HepG2 (cell line): ENCODE data around the gene FNDC3B. TPM values are rescaled to one million over a fixed set of nuclear protein-coding genes. Genes with fewer than 3 reads are reported as not detected.

Source experiments
- ARID5B ChIP-seq: IDR thresholded peaks from 2 replicates; pipeline ENCODE4 v1.4.0; 2020; ENCODE audit warnings: mild to moderate bottlenecking, missing genetic modification reagents
- NR2F1 ChIP-seq, 2 experiments: fragments of 450-650 bp in 1 of 2; formaldehyde crosslinking in 1 of 2; IDR thresholded peaks; 2 replicates each; pipeline versions ENCODE4 v1.5.0 to v1.6.1; 2016 to 2020; ENCODE audit warnings: mild to moderate bottlenecking in 1 of 2, missing compliant biosample characterization in 1 of 2, missing genetic modification reagents in 1 of 2, moderate library complexity in 1 of 2
- REST ChIP-seq, 2 experiments: IDR thresholded peaks; 2 replicates each; pipeline ENCODE4 v1.6.1; 2011 to 2012; ENCODE audit warnings: low read length in 2 of 2, borderline replicate concordance in 1 of 2, low read depth in 1 of 2, mild to moderate bottlenecking in 1 of 2, moderate library complexity in 1 of 2
- SIX1 ChIP-seq: sonication (generic); formaldehyde crosslinking; IDR thresholded peaks from 2 replicates; pipeline ENCODE4 v1.4.0; 2020; ENCODE audit warnings: missing genetic modification reagents, borderline replicate concordance
- TBX2 ChIP-seq: sonication (generic); formaldehyde crosslinking; IDR thresholded peaks from 2 replicates; pipeline ENCODE4 v1.5.0; 2020; ENCODE audit warnings: missing genetic modification reagents, mild to moderate bottlenecking, borderline replicate concordance
- THAP8 ChIP-seq: sonication (generic); formaldehyde crosslinking; IDR thresholded peaks from 2 replicates; pipeline ENCODE4 v1.5.1; 2020; ENCODE audit warnings: missing genetic modification reagents, mild to moderate bottlenecking, borderline replicate concordance
- ZNF205 ChIP-seq: IDR thresholded peaks from 2 replicates; pipeline ENCODE4 v1.6.1; 2018; ENCODE audit warnings: missing biosample characterization, missing genetic modification reagents
- ZNF740 ChIP-seq: sonication (generic); formaldehyde crosslinking; IDR thresholded peaks from 2 replicates; pipeline ENCODE4 v1.4.0; 2020; ENCODE audit warnings: missing genetic modification reagents
- ZNF839 ChIP-seq: sonication (generic); formaldehyde crosslinking; IDR thresholded peaks from 2 replicates; pipeline ENCODE4 v1.4.0; 2020; ENCODE audit warnings: missing genetic modification reagents, mild to moderate bottlenecking, borderline replicate concordance
- polyA plus RNA-seq, 8 experiments: library from polyadenylated mRNA; depleted of rRNA in 3 of 8; stranded (reverse) in 7 of 8; unstranded in 1 of 8; fragments of >200 nt; fragmentation: Illumina TruSeq in 4 of 8; extraction: Trizol in 4 of 8; gene quantifications; 2 replicates each; pipeline versions ENCODE4 v1.2.1 to v1.2.3, GENCODE V29; 2011 to 2016; ENCODE audit warnings: low read depth in 4 of 8, missing spikeins in 1 of 8, mixed read lengths in 1 of 8; ENCODE audit not compliant: insufficient read depth in 1 of 8
- total RNA-seq, 5 experiments: library from RNA; depleted of rRNA; stranded (reverse); fragments of >200 nt; fragmentation: Illumina TruSeq; extraction: Trizol; gene quantifications; 2 replicates each; pipeline ENCODE4 v1.2.3, GENCODE V29; 2016; ENCODE audit warnings: low read depth in 1 of 5
- TF ChIP-seq, protein P1 (sequence below): sonication (generic); formaldehyde crosslinking; IDR thresholded peaks from 2 replicates; pipeline ENCODE4 v1.4.0; 2020; ENCODE audit warnings: missing genetic modification reagents, borderline replicate concordance
- TF ChIP-seq, protein P2 (sequence below): sonication (generic); formaldehyde crosslinking; IDR thresholded peaks from 2 replicates; pipeline ENCODE4 v1.8.0; 2022; ENCODE audit warnings: missing genetic modification reagents, mild to moderate bottlenecking, moderate library complexity, borderline replicate concordance

FNDC3B gene
- total and polyA plus RNA-seq, 2 of the 13 experiments (the other 11 are each of a cell fraction or from before 2014, with no cell fraction given), result 74.8 to 103 TPM

DNA sequence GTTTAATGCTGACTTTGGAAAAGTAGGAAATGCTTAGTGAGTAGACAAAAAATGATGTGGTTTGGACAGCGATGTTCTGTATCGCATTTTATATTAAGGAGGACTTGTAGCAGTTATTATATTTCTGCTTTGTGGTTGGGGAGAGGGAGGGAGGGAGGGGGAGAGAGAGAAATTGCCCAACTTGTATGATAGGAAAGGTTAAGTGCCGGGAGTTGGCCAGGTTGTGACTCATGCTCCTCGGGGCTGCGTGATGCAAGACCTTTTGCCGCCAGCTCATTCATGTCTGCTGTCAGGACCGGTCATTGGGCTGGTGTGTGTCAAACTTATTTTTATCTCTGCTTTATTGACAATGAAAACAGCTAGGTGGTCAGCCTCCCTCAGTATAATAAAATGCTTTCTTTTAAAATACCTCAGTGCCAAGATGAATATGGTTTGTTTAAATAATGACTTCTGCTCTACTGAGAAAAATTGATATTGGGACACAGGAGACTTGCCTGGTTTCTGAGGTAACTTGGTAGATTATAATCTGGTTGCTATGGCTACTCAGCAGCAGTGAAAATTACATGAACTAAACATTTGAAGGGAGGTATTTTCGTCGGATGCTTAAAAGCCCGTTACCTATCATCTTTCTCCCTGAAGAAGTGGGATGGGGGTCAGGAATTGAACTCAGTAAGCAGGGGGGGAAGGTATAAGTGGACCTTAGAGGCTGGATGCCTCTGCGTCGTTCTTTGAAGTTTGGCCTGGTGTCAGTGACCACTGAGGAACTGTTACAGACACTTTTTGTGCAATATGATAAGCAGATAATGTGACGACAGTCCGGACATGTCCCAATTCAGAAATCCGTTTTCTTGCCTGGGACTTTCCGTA is 90.7 kb downstream of the FNDC3B start (continued):
- TF ChIP-seq REST (IDR thresholded peaks at IDR 0.05; ENCODE audit: borderline replicate concordance in 1 of 2, low read depth in 1 of 2, low read length in 2 of 2), result peak in 1 of 2 experiments; percentile 27; a peak in 1 of 4 replicates
- no peak for TF ChIP-seq THAP8 (CRISPR knock-in tag)
- TF ChIP-seq, protein P1, sequence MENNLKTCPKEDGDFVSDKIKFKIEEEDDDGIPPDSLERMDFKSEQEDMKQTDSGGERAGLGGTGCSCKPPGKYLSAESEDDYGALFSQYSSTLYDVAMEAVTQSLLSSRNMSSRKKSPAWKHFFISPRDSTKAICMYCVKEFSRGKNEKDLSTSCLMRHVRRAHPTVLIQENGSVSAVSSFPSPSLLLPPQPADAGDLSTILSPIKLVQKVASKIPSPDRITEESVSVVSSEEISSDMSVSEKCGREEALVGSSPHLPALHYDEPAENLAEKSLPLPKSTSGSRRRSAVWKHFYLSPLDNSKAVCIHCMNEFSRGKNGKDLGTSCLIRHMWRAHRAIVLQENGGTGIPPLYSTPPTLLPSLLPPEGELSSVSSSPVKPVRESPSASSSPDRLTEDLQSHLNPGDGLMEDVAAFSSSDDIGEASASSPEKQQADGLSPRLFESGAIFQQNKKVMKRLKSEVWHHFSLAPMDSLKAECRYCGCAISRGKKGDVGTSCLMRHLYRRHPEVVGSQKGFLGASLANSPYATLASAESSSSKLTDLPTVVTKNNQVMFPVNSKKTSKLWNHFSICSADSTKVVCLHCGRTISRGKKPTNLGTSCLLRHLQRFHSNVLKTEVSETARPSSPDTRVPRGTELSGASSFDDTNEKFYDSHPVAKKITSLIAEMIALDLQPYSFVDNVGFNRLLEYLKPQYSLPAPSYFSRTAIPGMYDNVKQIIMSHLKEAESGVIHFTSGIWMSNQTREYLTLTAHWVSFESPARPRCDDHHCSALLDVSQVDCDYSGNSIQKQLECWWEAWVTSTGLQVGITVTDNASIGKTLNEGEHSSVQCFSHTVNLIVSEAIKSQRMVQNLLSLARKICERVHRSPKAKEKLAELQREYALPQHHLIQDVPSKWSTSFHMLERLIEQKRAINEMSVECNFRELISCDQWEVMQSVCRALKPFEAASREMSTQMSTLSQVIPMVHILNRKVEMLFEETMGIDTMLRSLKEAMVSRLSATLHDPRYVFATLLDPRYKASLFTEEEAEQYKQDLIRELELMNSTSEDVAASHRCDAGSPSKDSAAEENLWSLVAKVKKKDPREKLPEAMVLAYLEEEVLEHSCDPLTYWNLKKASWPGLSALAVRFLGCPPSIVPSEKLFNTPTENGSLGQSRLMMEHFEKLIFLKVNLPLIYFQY (CRISPR knock-in tag), result no peak
- TF ChIP-seq, protein P2, sequence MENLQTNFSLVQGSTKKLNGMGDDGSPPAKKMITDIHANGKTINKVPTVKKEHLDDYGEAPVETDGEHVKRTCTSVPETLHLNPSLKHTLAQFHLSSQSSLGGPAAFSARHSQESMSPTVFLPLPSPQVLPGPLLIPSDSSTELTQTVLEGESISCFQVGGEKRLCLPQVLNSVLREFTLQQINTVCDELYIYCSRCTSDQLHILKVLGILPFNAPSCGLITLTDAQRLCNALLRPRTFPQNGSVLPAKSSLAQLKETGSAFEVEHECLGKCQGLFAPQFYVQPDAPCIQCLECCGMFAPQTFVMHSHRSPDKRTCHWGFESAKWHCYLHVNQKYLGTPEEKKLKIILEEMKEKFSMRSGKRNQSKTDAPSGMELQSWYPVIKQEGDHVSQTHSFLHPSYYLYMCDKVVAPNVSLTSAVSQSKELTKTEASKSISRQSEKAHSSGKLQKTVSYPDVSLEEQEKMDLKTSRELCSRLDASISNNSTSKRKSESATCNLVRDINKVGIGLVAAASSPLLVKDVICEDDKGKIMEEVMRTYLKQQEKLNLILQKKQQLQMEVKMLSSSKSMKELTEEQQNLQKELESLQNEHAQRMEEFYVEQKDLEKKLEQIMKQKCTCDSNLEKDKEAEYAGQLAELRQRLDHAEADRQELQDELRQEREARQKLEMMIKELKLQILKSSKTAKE (CRISPR knock-in tag), result peak; percentile 75
- peak; percentile 59; the same call in 1 of the 2 replicates for TF ChIP-seq SIX1 (CRISPR knock-in tag)
- no peak for TF ChIP-seq ZNF205 (CRISPR knock-in tag)
- TF ChIP-seq ARID5B (CRISPR knock-in tag), result peak; percentile 85
- TF ChIP-seq ZNF839, result no peak
- no peak for TF ChIP-seq ZNF740
- TF ChIP-seq NR2F1 (CRISPR knock-in tag; IDR thresholded peaks at IDR 0.05), result peak in 1 of 2 experiments; percentile 48; a peak in 3 of 4 replicates
- peak; percentile 74 for TF ChIP-seq TBX2
